Measurements from ENCODE around the gene NR2F1-AS1. TPM values are rescaled to one million over a fixed set of nuclear protein-coding genes. Genes with fewer than 3 reads are reported as not detected.

NR2F1-AS1 gene
- total and polyA plus RNA-seq, 2 experiments from 2014 or later = 0.59 to 4.5 TPM

DNA sequence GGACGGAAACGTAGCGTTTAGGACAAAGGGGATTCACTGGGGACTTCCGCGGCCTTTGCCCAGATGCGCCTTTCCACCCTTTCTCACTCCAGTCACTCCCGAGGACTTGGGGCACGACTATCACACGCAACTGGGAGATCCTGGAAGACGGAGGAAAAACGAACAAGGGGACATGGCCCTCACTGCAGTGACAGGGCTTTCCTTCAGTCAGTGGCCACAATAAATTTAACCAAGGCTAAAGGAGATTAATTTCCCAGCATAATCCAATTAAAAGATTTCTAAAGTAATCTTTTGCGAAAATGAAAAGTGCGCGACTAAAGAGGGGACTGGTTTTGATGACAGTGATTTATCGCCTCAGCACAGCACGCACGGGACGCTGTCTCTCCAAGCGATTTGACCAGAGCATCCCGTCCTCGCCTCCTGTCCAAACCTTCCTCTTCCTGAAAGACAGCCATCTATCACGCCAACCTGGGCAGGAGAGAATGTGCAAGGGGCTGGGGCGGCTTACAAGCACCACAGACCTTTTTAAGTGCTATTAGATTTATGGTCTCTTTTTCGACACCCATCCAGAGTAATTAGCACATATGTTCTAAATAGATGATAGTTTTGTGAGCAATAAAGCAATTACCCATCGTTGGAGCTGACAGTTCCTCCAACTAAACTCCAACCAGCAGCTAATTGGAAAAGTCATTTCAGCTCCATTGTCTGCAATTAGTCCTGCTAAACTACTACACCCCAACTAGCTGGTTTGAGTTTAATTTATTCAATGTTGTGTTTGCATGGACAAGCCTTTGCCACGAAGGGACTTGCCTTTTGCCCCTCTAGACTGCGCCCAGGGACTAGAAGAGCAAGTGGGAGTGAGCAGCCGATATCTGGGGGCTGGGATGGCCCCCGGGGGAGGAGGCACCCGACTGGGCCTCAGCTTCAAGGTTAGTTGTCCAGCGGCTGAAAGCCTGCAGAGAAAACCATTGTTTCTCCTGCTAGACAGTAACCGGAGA, 7.4 kb downstream of the NR2F1-AS1 start:
- Mint-ChIP-seq H3K9me3 (peaks cover 2% of the 10 kb centered on the region; the same call in 1 of the 3 replicates), H3K4me1 (peaks cover 57% of the 10 kb centered on the region), H3K36me3 (ENCODE audit: low read depth) (no peaks in the 10 kb centered on the region; the same call in 2 of the 3 replicates), H3K27ac (no peak overlapping the region), H3K4me3 (peak overlapping the region; percentile 72), H3K27me3 (ENCODE audit: insufficient read depth, low read depth, poor library complexity) (peaks cover 17% of the 10 kb centered on the region)
- peak overlapping the region; percentile 72 for H2AFZ ChIP-seq
- no peak for TF ChIP-seq CREB1 (CRISPR knock-in tag; IDR thresholded peaks at IDR 0.05; ENCODE audit: low read depth)
- no peak for TF ChIP-seq ZNF114 (CRISPR knock-in tag; IDR thresholded peaks at IDR 0.05)
- peak; percentile 22 for TF ChIP-seq EZH2 (IDR thresholded peaks at IDR 0.05; ENCODE audit: low read depth, unreplicated experiment)
- H4K20me1 ChIP-seq (replicated peaks; ENCODE audit: insufficient read depth) = peaks cover 52% of the 10 kb centered on the region
- H3K4me1 ChIP-seq (ENCODE audit: insufficient read depth) = peaks cover 84% of the 10 kb centered on the region
- H3K79me2 ChIP-seq (replicated peaks; ENCODE audit: insufficient read depth) = no peaks in the 10 kb centered on the region
- no peak overlapping the region for H3K27ac ChIP-seq (ENCODE audit: low read depth)
- ATAC-seq (no peak), DNase-seq (ENCODE audit: low spot score) (peak; percentile 30)
- H3K36me3 ChIP-seq (ENCODE audit: insufficient read depth) = no peaks in the 10 kb centered on the region
- H3K27me3 ChIP-seq (ENCODE audit: insufficient read depth) = peaks cover 100% of the 10 kb centered on the region
- no peaks in the 10 kb centered on the region for H3K9me2 ChIP-seq (ENCODE audit: insufficient read depth)
- peaks cover 57% of the 10 kb centered on the region for H3F3A ChIP-seq (replicated peaks; ENCODE audit: low read depth)
- H3K4me3 ChIP-seq = peak overlapping the region; percentile 63
- H3K4me2 ChIP-seq = peak overlapping the region; percentile 90

DNA sequence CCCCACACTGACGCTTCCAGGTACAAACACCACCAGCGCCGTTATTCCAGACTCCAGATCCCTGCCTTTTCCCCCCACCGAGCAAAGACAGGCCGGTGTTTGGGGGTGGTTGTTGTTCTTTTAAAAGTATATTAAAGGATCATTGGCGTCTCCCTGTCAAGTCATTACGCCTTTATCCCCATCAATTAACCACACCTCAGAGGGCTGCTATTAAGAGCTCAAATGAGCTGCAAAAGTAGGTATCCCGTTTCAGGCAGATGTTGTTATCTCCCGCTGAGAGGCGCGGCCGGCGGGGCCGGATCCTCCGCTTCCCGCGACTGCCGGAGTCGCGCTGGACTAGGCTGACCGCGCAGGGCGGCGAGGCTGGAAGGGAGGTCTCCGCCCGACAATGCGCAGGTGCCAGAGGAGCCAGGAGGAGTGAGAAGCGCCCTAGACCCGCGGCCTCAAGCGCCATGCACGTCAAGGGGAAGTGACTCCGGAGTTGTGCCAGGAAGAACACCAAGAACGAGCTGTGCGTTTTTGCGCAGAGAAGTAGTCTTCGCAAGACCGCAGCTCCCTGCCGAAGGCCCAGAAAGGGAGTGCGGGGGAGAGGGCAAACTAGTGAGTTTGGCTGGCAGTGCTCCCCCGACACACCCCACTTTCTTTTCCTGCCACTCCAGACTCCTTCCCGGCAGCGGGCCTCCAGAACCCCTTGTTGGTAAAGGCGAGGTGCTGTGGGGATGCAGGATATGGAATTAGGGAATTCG, 8.2 kb downstream of the NR2F1-AS1 start:
- peaks cover 2% of the 10 kb centered on the region; the same call in 1 of the 3 replicates for H3K9me3 Mint-ChIP-seq
- peak overlapping the region; percentile 72 for H2AFZ ChIP-seq
- no peaks in the 10 kb centered on the region; the same call in 2 of the 3 replicates for H3K36me3 Mint-ChIP-seq (ENCODE audit: low read depth)
- H3K36me3 ChIP-seq (ENCODE audit: insufficient read depth) = no peaks in the 10 kb centered on the region
- H4K20me1 ChIP-seq (replicated peaks; ENCODE audit: insufficient read depth) = peaks cover 49% of the 10 kb centered on the region
- H3K27ac Mint-ChIP-seq = no peak overlapping the region
- peaks cover 55% of the 10 kb centered on the region for H3F3A ChIP-seq (replicated peaks; ENCODE audit: low read depth)
- peaks cover 48% of the 10 kb centered on the region for H3K4me1 Mint-ChIP-seq
- H3K27ac ChIP-seq (ENCODE audit: low read depth) = no peak overlapping the region
- H3K4me2 ChIP-seq = peak overlapping the region; percentile 90
- peak; percentile 78 for DNase-seq (ENCODE audit: low spot score)
- peaks cover 21% of the 10 kb centered on the region for H3K27me3 Mint-ChIP-seq (ENCODE audit: insufficient read depth, low read depth, poor library complexity)
- H3K4me1 ChIP-seq (ENCODE audit: insufficient read depth) = peaks cover 75% of the 10 kb centered on the region
- peak overlapping the region; percentile 72 for H3K4me3 Mint-ChIP-seq
- peaks cover 100% of the 10 kb centered on the region for H3K27me3 ChIP-seq (ENCODE audit: insufficient read depth)
- peak overlapping the region; percentile 63 for H3K4me3 ChIP-seq
- H3K79me2 ChIP-seq (replicated peaks; ENCODE audit: insufficient read depth) = no peaks in the 10 kb centered on the region
- peak; percentile 37 for ATAC-seq
- TF ChIP-seq, protein P1, sequence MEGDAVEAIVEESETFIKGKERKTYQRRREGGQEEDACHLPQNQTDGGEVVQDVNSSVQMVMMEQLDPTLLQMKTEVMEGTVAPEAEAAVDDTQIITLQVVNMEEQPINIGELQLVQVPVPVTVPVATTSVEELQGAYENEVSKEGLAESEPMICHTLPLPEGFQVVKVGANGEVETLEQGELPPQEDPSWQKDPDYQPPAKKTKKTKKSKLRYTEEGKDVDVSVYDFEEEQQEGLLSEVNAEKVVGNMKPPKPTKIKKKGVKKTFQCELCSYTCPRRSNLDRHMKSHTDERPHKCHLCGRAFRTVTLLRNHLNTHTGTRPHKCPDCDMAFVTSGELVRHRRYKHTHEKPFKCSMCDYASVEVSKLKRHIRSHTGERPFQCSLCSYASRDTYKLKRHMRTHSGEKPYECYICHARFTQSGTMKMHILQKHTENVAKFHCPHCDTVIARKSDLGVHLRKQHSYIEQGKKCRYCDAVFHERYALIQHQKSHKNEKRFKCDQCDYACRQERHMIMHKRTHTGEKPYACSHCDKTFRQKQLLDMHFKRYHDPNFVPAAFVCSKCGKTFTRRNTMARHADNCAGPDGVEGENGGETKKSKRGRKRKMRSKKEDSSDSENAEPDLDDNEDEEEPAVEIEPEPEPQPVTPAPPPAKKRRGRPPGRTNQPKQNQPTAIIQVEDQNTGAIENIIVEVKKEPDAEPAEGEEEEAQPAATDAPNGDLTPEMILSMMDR (conservative IDR thresholded peaks at IDR 0.05; ENCODE audit: low read depth in 2 of 2) = no peak
- TF ChIP-seq STAT1 (IDR thresholded peaks at IDR 0.05; ENCODE audit: unreplicated experiment) (no peak), EZH2 (IDR thresholded peaks at IDR 0.05; ENCODE audit: low read depth, unreplicated experiment) (peak; percentile 91), EZH2phosphoT487 (IDR thresholded peaks at IDR 0.05; ENCODE audit: unreplicated experiment) (peak; percentile 98)
- TF ChIP-seq, protein P2, sequence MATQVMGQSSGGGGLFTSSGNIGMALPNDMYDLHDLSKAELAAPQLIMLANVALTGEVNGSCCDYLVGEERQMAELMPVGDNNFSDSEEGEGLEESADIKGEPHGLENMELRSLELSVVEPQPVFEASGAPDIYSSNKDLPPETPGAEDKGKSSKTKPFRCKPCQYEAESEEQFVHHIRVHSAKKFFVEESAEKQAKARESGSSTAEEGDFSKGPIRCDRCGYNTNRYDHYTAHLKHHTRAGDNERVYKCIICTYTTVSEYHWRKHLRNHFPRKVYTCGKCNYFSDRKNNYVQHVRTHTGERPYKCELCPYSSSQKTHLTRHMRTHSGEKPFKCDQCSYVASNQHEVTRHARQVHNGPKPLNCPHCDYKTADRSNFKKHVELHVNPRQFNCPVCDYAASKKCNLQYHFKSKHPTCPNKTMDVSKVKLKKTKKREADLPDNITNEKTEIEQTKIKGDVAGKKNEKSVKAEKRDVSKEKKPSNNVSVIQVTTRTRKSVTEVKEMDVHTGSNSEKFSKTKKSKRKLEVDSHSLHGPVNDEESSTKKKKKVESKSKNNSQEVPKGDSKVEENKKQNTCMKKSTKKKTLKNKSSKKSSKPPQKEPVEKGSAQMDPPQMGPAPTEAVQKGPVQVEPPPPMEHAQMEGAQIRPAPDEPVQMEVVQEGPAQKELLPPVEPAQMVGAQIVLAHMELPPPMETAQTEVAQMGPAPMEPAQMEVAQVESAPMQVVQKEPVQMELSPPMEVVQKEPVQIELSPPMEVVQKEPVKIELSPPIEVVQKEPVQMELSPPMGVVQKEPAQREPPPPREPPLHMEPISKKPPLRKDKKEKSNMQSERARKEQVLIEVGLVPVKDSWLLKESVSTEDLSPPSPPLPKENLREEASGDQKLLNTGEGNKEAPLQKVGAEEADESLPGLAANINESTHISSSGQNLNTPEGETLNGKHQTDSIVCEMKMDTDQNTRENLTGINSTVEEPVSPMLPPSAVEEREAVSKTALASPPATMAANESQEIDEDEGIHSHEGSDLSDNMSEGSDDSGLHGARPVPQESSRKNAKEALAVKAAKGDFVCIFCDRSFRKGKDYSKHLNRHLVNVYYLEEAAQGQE (IDR thresholded peaks at IDR 0.05; ENCODE audit: unreplicated experiment) = no peak
- no peaks in the 10 kb centered on the region for H3K9me2 ChIP-seq (ENCODE audit: insufficient read depth)
